Activated B cell treated with CpG ODN at 0.5 μM for 24 hours (primary cell): ENCODE results near the gene TASOR2. TPM values are rescaled to one million over a fixed set of nuclear protein-coding genes. Genes with fewer than 3 reads are reported as not detected.

Experiments used
- ATAC-seq: fragments of 200-7000 bp; cut with Tn5 transposase; one replicate; pipeline ENCODE4 v1.10.0; 2021; ENCODE audit warnings: low read depth, mild to moderate bottlenecking, moderate library complexity
- CTCF ChIA-PET: fragments of 350-600 bp; sonication (Branson Sonifier 250); formaldehyde crosslinking; loops from one replicate; lab custom pipeline; 2021; ENCODE audit warnings: antibody characterized with exemption; lab: Charles Lee
- POLR2A ChIA-PET: fragments of 350-600 bp; sonication (Branson Sonifier 250); formaldehyde crosslinking; loops from one replicate; lab custom pipeline; 2021; ENCODE audit warnings: antibody characterized with exemption; lab: Charles Lee
- DNase-seq: peaks from one replicate; pipeline ENCODE4 v3.0.0; 2022
- H3K27ac Mint-ChIP-seq: one replicate; pipeline ENCODE4 v1.8.0; 2020; ENCODE audit warnings: mixed read lengths
- H3K27me3 Mint-ChIP-seq: one replicate; pipeline ENCODE4 v1.8.0; 2021; ENCODE audit warnings: mixed read lengths
- H3K36me3 Mint-ChIP-seq: one replicate; pipeline ENCODE4 v1.8.0; 2021; ENCODE audit warnings: low read depth, mixed read lengths
- H3K4me1 Mint-ChIP-seq: one replicate; pipeline ENCODE4 v1.8.0; 2021; ENCODE audit warnings: mixed read lengths
- H3K4me3 Mint-ChIP-seq: one replicate; pipeline ENCODE4 v1.8.0; 2020; ENCODE audit warnings: mild to moderate bottlenecking, mixed read lengths
- H3K9me3 Mint-ChIP-seq: one replicate; pipeline ENCODE4 v1.8.0; 2020; ENCODE audit warnings: mixed read lengths
- CTCF ChIP-seq: fragments of 200-600 bp; IDR thresholded peaks from one replicate; pipeline ENCODE4 v1.8.0; 2022; ENCODE audit warnings: antibody characterized with exemption, mild to moderate bottlenecking
- intact Hi-C: fragments of 100-400 bp; cut with micrococcal nuclease; formaldehyde crosslinking; loops from one replicate; pipeline ENCODE4 v1.15.1; 2024
- total RNA-seq: library from RNA; stranded (reverse); gene quantifications from 2 replicates; pipeline ENCODE4 v1.2.3, GENCODE V29; 2022

The TASOR2 gene
- total RNA-seq, 1 donor from 2014 or later = 81.4 TPM

GRCh38 chr10:5649746-5650145 is 34.9 kb upstream of the TASOR2 start:
- Mint-ChIP-seq H3K4me1 (peaks cover 24% of the 10 kb centered on the region), H3K27me3 (no peaks in the 10 kb centered on the region), H3K4me3 (no peak overlapping the region), H3K9me3 (no peaks in the 10 kb centered on the region), H3K36me3 (no peaks in the 10 kb centered on the region), H3K27ac (no peak overlapping the region)
- intact Hi-C loops = loop anchor here (5.0 kb wide), 1 partner anchor 38 kb away; no protein-coding TSS in a partner anchor
- no peak for DNase-seq
- no peak for ATAC-seq
- TF ChIP-seq CTCF = no peak
- CTCF ChIA-PET = no interaction called here
- POLR2A ChIA-PET = no interaction called here

- no peak for TF ChIP-seq CTCF
- H3K27ac Mint-ChIP-seq = no peak overlapping the region
- no peaks in the 10 kb centered on the region for H3K9me3 Mint-ChIP-seq
- H3K27me3 Mint-ChIP-seq = no peaks in the 10 kb centered on the region
- H3K4me3 Mint-ChIP-seq = no peak overlapping the region
- DNase-seq (no peak), ATAC-seq (no peak)
- H3K4me1 Mint-ChIP-seq = peaks cover 18% of the 10 kb centered on the region
- H3K36me3 Mint-ChIP-seq = no peaks in the 10 kb centered on the region
- ChIA-PET CTCF (interaction anchor here (1.8 kb wide), 1 partner anchor 21 kb away, joined by 5 read pairs; no protein-coding TSS in a partner anchor), POLR2A (no interaction called here)
- intact Hi-C loops = no loop called here
These were observed 33.8 kb upstream of the TASOR2 start for GRCh38 chr10:5650664-5651387.

GRCh38 chr10:5651388-5651764 is 33.3 kb upstream of the TASOR2 start:
- POLR2A ChIA-PET = no interaction called here
- H3K9me3 Mint-ChIP-seq = no peaks in the 10 kb centered on the region
- CTCF ChIA-PET = interaction anchor here (1.8 kb wide), 1 partner anchor 22 kb away, joined by 5 read pairs; no protein-coding TSS in a partner anchor

DNA sequence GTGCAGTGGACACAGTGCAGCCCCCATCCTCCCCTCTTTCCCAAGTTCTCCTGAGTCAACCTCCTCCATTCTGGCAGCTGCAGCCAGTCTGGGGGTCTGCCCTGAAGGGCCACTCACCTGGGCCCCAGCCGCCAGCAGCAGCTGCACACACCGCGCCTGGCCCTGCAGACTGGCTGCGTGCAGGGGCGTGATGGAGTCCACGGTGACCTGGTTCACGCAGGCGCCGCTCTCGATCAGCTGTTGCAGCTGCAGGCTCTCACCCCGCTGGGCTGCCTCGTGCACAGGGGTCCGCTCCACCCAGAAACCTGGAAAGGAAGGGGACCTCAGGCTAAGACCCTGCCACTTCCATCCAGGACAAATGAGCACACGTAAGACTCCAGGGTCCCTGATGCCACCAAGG is 31.9 kb upstream of the TASOR2 start:
- Mint-ChIP-seq H3K27ac (no peak overlapping the region), H3K4me1 (peaks cover 20% of the 10 kb centered on the region), H3K27me3 (no peaks in the 10 kb centered on the region), H3K4me3 (no peak overlapping the region), H3K36me3 (no peaks in the 10 kb centered on the region), H3K9me3 (no peaks in the 10 kb centered on the region)
- no peak for DNase-seq
- POLR2A ChIA-PET = no interaction called here
- no peak for ATAC-seq
- no peak for TF ChIP-seq CTCF
- CTCF ChIA-PET = no interaction called here
- intact Hi-C loops = no loop called here

More at GRCh38 chr10:5651388-5651764, 33.3 kb upstream of the TASOR2 start:
- Mint-ChIP-seq H3K36me3 (no peaks in the 10 kb centered on the region), H3K4me1 (peaks cover 14% of the 10 kb centered on the region), H3K4me3 (no peak overlapping the region), H3K27ac (no peak overlapping the region), H3K27me3 (no peaks in the 10 kb centered on the region)
- intact Hi-C loops = no loop called here
- ATAC-seq = no peak
- no peak for DNase-seq
- TF ChIP-seq CTCF = no peak

GRCh38 chr10:5654218-5654755 is 30.4 kb upstream of the TASOR2 start:
- Mint-ChIP-seq H3K4me1 (peaks cover 24% of the 10 kb centered on the region), H3K9me3 (no peaks in the 10 kb centered on the region), H3K27me3 (no peaks in the 10 kb centered on the region), H3K27ac (no peak overlapping the region), H3K4me3 (no peak overlapping the region), H3K36me3 (no peaks in the 10 kb centered on the region)
- CTCF ChIA-PET = no interaction called here
- intact Hi-C loops = no loop called here
- no peak for TF ChIP-seq CTCF
- ATAC-seq = no peak
- POLR2A ChIA-PET = no interaction called here
- DNase-seq = no peak
